ENCODE measurements around the gene YPEL2. TPM values are rescaled to one million over a fixed set of nuclear protein-coding genes. Genes with fewer than 3 reads are reported as not detected.

Gene YPEL2
- total RNA-seq, 1 donor from 2014 or later = 41.1 TPM

DNA sequence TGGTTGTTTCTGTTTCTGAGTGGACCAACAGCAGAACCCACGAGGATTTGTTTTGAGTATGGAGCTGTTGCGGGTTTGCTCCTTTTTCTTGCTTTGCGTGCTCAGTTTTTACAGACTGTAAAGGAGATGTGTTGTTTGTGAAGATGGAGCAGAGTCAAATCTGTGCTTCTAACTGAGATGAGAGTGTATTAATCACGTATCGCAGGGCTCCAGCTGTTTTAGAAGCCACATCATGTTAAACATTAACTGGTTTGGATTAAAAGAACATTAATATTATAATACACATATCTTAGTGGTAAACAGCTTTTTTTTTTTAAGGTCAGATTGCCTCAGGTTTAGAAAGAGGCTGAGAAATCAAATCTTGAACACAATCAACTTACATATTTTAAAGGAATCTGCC is 69.4 kb downstream of the YPEL2 start:
- no peak overlapping the region for H3K9ac ChIP-seq (ENCODE audit: low read length)
- FAIRE-seq (no peak), DNase-seq (ENCODE audit: low read depth) (no peak)
- no peaks in the 10 kb centered on the region for H3K4me1 ChIP-seq (ENCODE audit: insufficient read depth, low read length)
- H3K9me3 ChIP-seq (ENCODE audit: insufficient read depth, low read depth, low read length) = no peaks in the 10 kb centered on the region
- no peak overlapping the region for H3K4me3 ChIP-seq (ENCODE audit: insufficient read depth, low read depth, low read length)
- no peaks in the 10 kb centered on the region for H3K79me2 ChIP-seq (ENCODE audit: insufficient read depth, low read length)
- TF ChIP-seq, protein P1, sequence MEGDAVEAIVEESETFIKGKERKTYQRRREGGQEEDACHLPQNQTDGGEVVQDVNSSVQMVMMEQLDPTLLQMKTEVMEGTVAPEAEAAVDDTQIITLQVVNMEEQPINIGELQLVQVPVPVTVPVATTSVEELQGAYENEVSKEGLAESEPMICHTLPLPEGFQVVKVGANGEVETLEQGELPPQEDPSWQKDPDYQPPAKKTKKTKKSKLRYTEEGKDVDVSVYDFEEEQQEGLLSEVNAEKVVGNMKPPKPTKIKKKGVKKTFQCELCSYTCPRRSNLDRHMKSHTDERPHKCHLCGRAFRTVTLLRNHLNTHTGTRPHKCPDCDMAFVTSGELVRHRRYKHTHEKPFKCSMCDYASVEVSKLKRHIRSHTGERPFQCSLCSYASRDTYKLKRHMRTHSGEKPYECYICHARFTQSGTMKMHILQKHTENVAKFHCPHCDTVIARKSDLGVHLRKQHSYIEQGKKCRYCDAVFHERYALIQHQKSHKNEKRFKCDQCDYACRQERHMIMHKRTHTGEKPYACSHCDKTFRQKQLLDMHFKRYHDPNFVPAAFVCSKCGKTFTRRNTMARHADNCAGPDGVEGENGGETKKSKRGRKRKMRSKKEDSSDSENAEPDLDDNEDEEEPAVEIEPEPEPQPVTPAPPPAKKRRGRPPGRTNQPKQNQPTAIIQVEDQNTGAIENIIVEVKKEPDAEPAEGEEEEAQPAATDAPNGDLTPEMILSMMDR (IDR thresholded peaks at IDR 0.05; ENCODE audit: insufficient read depth, low read depth, low read length) = no peak
- no peak for TF ChIP-seq EZH2 (IDR thresholded peaks at IDR 0.05; ENCODE audit: insufficient read depth, low read length)
- Mint-ChIP-seq H3K9me3 (ENCODE audit: unreplicated experiment) (no peaks in the 10 kb centered on the region), H3K36me3 (ENCODE audit: low read depth, unreplicated experiment) (peaks cover 31% of the 10 kb centered on the region), H3K27ac (ENCODE audit: unreplicated experiment) (no peak overlapping the region), H3K27me3 (ENCODE audit: low read depth, unreplicated experiment) (no peaks in the 10 kb centered on the region), H3K4me3 (ENCODE audit: unreplicated experiment) (no peak overlapping the region), H3K4me1 (ENCODE audit: low read depth, unreplicated experiment) (peaks cover 2% of the 10 kb centered on the region)
- no peak overlapping the region for H3K4me2 ChIP-seq (ENCODE audit: low read length)
- H3K27ac ChIP-seq (ENCODE audit: low read depth, low read length) = no peak overlapping the region
- H2AFZ ChIP-seq (ENCODE audit: low read depth, low read length) = no peak overlapping the region
- H3K36me3 ChIP-seq (ENCODE audit: insufficient read depth, low read length) = no peaks in the 10 kb centered on the region
- no peaks in the 10 kb centered on the region for H3K27me3 ChIP-seq (ENCODE audit: insufficient read depth, low read length)
- no peaks in the 10 kb centered on the region for H4K20me1 ChIP-seq (ENCODE audit: insufficient read depth, low read length)

- no peak overlapping the region for H3K4me3 Mint-ChIP-seq (ENCODE audit: unreplicated experiment)
- H3K36me3 Mint-ChIP-seq (ENCODE audit: low read depth, unreplicated experiment) = peaks cover 30% of the 10 kb centered on the region
- no peaks in the 10 kb centered on the region for H3K9me3 Mint-ChIP-seq (ENCODE audit: unreplicated experiment)
- no peaks in the 10 kb centered on the region for H3K27me3 Mint-ChIP-seq (ENCODE audit: low read depth, unreplicated experiment)
- no peak for FAIRE-seq
- no peaks in the 10 kb centered on the region for H3K4me1 ChIP-seq (ENCODE audit: insufficient read depth, low read length)
- peaks cover 2% of the 10 kb centered on the region for H3K4me1 Mint-ChIP-seq (ENCODE audit: low read depth, unreplicated experiment)
- no peak overlapping the region for H3K27ac Mint-ChIP-seq (ENCODE audit: unreplicated experiment)
- H3K36me3 ChIP-seq (ENCODE audit: insufficient read depth, low read length) = no peaks in the 10 kb centered on the region
- TF ChIP-seq EZH2 (IDR thresholded peaks at IDR 0.05; ENCODE audit: insufficient read depth, low read length) = no peak
- TF ChIP-seq, protein P1 (IDR thresholded peaks at IDR 0.05; ENCODE audit: insufficient read depth, low read depth, low read length) = no peak
- no peak overlapping the region for H3K4me2 ChIP-seq (ENCODE audit: low read length)
- H2AFZ ChIP-seq (ENCODE audit: low read depth, low read length) = no peak overlapping the region
- no peak overlapping the region for H3K9ac ChIP-seq (ENCODE audit: low read length)
- no peaks in the 10 kb centered on the region for H3K9me3 ChIP-seq (ENCODE audit: insufficient read depth, low read depth, low read length)
- no peaks in the 10 kb centered on the region for H3K27me3 ChIP-seq (ENCODE audit: insufficient read depth, low read length)
- H4K20me1 ChIP-seq (ENCODE audit: insufficient read depth, low read length) = no peaks in the 10 kb centered on the region
- H3K4me3 ChIP-seq (ENCODE audit: insufficient read depth, low read depth, low read length) = no peak overlapping the region
- no peaks in the 10 kb centered on the region for H3K79me2 ChIP-seq (ENCODE audit: insufficient read depth, low read length)
- no peak for DNase-seq (ENCODE audit: low read depth)
- no peak overlapping the region for H3K27ac ChIP-seq (ENCODE audit: low read depth, low read length)
These were observed 69.8 kb downstream of the YPEL2 start for GRCh38 chr17:59401274-59401673.

GRCh38 chr17:59401725-59402124 is 70.3 kb downstream of the YPEL2 start:
- Mint-ChIP-seq H3K4me3 (ENCODE audit: unreplicated experiment) (no peak overlapping the region), H3K9me3 (ENCODE audit: unreplicated experiment) (no peaks in the 10 kb centered on the region), H3K36me3 (ENCODE audit: low read depth, unreplicated experiment) (peaks cover 27% of the 10 kb centered on the region), H3K4me1 (ENCODE audit: low read depth, unreplicated experiment) (peaks cover 4% of the 10 kb centered on the region), H3K27me3 (ENCODE audit: low read depth, unreplicated experiment) (no peaks in the 10 kb centered on the region), H3K27ac (ENCODE audit: unreplicated experiment) (no peak overlapping the region)
- Histone ChIP-seq H3K4me1 (ENCODE audit: insufficient read depth, low read length) (peaks cover 3% of the 10 kb centered on the region), H3K9ac (ENCODE audit: low read length) (no peak overlapping the region), H3K9me3 (ENCODE audit: insufficient read depth, low read depth, low read length) (no peaks in the 10 kb centered on the region), H2AFZ (ENCODE audit: low read depth, low read length) (no peak overlapping the region), H3K27me3 (ENCODE audit: insufficient read depth, low read length) (no peaks in the 10 kb centered on the region), H3K27ac (ENCODE audit: low read depth, low read length) (no peak overlapping the region), H3K4me2 (ENCODE audit: low read length) (no peak overlapping the region), H3K79me2 (ENCODE audit: insufficient read depth, low read length) (no peaks in the 10 kb centered on the region), H4K20me1 (ENCODE audit: insufficient read depth, low read length) (no peaks in the 10 kb centered on the region), H3K4me3 (ENCODE audit: insufficient read depth, low read depth, low read length) (no peak overlapping the region), H3K36me3 (ENCODE audit: insufficient read depth, low read length) (no peaks in the 10 kb centered on the region)
- TF ChIP-seq, protein P1 (IDR thresholded peaks at IDR 0.05; ENCODE audit: insufficient read depth, low read depth, low read length) = no peak
- TF ChIP-seq EZH2 (IDR thresholded peaks at IDR 0.05; ENCODE audit: insufficient read depth, low read length) = no peak
- FAIRE-seq = no peak
- no peak for DNase-seq (ENCODE audit: low read depth)

Measured in astrocyte (in vitro differentiated cells and primary cell).